ENCODE measurements around the gene TMEM181.

- TF ChIP-seq CTCF (IDR thresholded peaks at IDR 0.05), result no peak
- no peak for TF ChIP-seq EZH2 (IDR thresholded peaks at IDR 0.05)
- no peak for TF ChIP-seq EZH2phosphoT487 (IDR thresholded peaks at IDR 0.05)
These were observed 67.5 kb downstream of the TMEM181 start for GRCh38 chr6:158627168-158627939.
